ENCODE data around the gene EPB41L4A.

- no peak for TF ChIP-seq HDGF (IDR thresholded peaks at IDR 0.05; ENCODE audit: borderline replicate concordance)
- no peak for TF ChIP-seq CTBP1 (IDR thresholded peaks at IDR 0.05; ENCODE audit: borderline replicate concordance)
- TF ChIP-seq SP1 (IDR thresholded peaks at IDR 0.05), result no peak
- no peak for TF ChIP-seq FOXA1 (IDR thresholded peaks at IDR 0.05)
- TF ChIP-seq ELF4 (IDR thresholded peaks at IDR 0.05), result no peak
These were observed 269.4 kb downstream of the EPB41L4A start for GRCh38 chr5:112149727-112150126.

All from HEK293T (cell line).